Vagina (tissue), 2 donors: Measurements from ENCODE around the gene SCN8A. TPM values are rescaled to one million over a fixed set of nuclear protein-coding genes. Genes with fewer than 3 reads are reported as not detected.
"Not testable (repeated sequence)": the region's sequence is repeated elsewhere in the genome, so short reads cannot be mapped to it uniquely, and the experiment has no call there.

Experiments used
- DNase-seq, 2 donors: peaks; one replicate each; pipeline ENCODE4 v3.0.0-alpha.2; 2017; ENCODE audit errors: extremely low spot score in 2 of 2
- H3K27ac ChIP-seq: fragments of 200-600 bp; sonication (generic); one replicate; pipeline ENCODE4 v1.5.1; 2019
- H3K27me3 ChIP-seq: fragments of 200-600 bp; sonication (generic); one replicate; pipeline ENCODE4 v1.5.1; 2019
- H3K36me3 ChIP-seq, 2 donors: fragments of 200-600 bp; sonication (generic); one replicate each; pipeline ENCODE4 v1.5.1; 2017 to 2019
- H3K4me1 ChIP-seq: fragments of 200-600 bp; sonication (generic); one replicate; pipeline ENCODE4 v1.5.1; 2019
- H3K4me3 ChIP-seq, 2 donors: fragments of 200-600 bp; sonication (generic); 1 replicate in 1 of 2; 2 replicates in 1 of 2; pipeline ENCODE4 v1.5.1; 2016 to 2019
- H3K9me3 ChIP-seq: fragments of 200-600 bp; sonication (generic); one replicate; pipeline ENCODE4 v1.5.1; 2019
- CTCF ChIP-seq, 3 experiments: fragments of 450-650 bp in 2 of 3; fragments of 200-600 bp in 1 of 3; sonication (generic) in 1 of 3; IDR thresholded peaks; one replicate each; pipeline ENCODE4 v1.5.1; 2017 to 2019; ENCODE audit warnings: antibody characterized with exemption in 3 of 3, mild to moderate bottlenecking in 2 of 3, moderate library complexity in 2 of 3
- POLR2A ChIP-seq, 2 donors: fragments of 450-650 bp; IDR thresholded peaks; one replicate each; pipeline ENCODE4 v1.6.1; 2017; ENCODE audit warnings: antibody characterized with exemption in 2 of 2, mild to moderate bottlenecking in 2 of 2, moderate library complexity in 2 of 2
- POLR2AphosphoS5 ChIP-seq, 2 donors: sonication (generic); formaldehyde crosslinking; IDR thresholded peaks; one replicate each; pipeline ENCODE4 v1.9.0; 2017; ENCODE audit warnings: antibody characterized with exemption in 2 of 2, mild to moderate bottlenecking in 2 of 2, low read depth in 1 of 2; ENCODE audit not compliant: insufficient read depth in 1 of 2
- intact Hi-C: fragments of 100-400 bp; cut with DNase I; formaldehyde crosslinking; loops from one replicate; pipeline ENCODE4 v1.15.1; 2023
- total RNA-seq: library from RNA; depleted of rRNA; stranded (reverse); fragments of >200 nt; gene quantifications from one replicate; pipeline ENCODE4 v1.2.3, GENCODE V29; 2016

The SCN8A gene
- total RNA-seq, 1 donor from 2014 or later: 3.7 TPM

- no peaks in the 10 kb centered on the region for H3K36me3 ChIP-seq
- H3K4me3 ChIP-seq: no peak overlapping the region
- no peaks in the 10 kb centered on the region for H3K27me3 ChIP-seq
- TF ChIP-seq CTCF (IDR thresholded peaks at IDR 0.05) (no peak), POLR2A (IDR thresholded peaks at IDR 0.05) (no peak), POLR2AphosphoS5 (IDR thresholded peaks at IDR 0.05; ENCODE audit: insufficient read depth in 1 of 2, low read depth in 1 of 2) (no peak)
- H3K4me1 ChIP-seq: no peaks in the 10 kb centered on the region
- intact Hi-C loops: no loop called here
- no peaks in the 10 kb centered on the region for H3K9me3 ChIP-seq
- no peak for DNase-seq
- no peak overlapping the region for H3K27ac ChIP-seq
Observed at GRCh38 chr12:51788876-51789275, 197.8 kb downstream of the SCN8A start.

GRCh38 chr12:51792417-51792816 lies 201.4 kb downstream of the SCN8A start:
- intact Hi-C loops: no loop called here
- Histone ChIP-seq H3K4me1 (no peaks in the 10 kb centered on the region), H3K4me3 (no peak overlapping the region), H3K9me3 (no peaks in the 10 kb centered on the region), H3K36me3 (no peaks in the 10 kb centered on the region), H3K27me3 (no peaks in the 10 kb centered on the region), H3K27ac (no peak overlapping the region)
- no peak for DNase-seq
- no peak for TF ChIP-seq POLR2A (IDR thresholded peaks at IDR 0.05)
- TF ChIP-seq CTCF (IDR thresholded peaks at IDR 0.05): no peak
- TF ChIP-seq POLR2AphosphoS5 (IDR thresholded peaks at IDR 0.05; ENCODE audit: insufficient read depth in 1 of 2, low read depth in 1 of 2): no peak

GRCh38 chr12:51793201-51793600 lies 202.2 kb downstream of the SCN8A start:
- no peaks in the 10 kb centered on the region for H3K27me3 ChIP-seq
- intact Hi-C loops: no loop called here
- no peaks in the 10 kb centered on the region for H3K4me1 ChIP-seq
- no peak for DNase-seq
- no peak overlapping the region for H3K4me3 ChIP-seq
- H3K36me3 ChIP-seq: no peaks in the 10 kb centered on the region
- TF ChIP-seq POLR2AphosphoS5 (IDR thresholded peaks at IDR 0.05; ENCODE audit: insufficient read depth in 1 of 2, low read depth in 1 of 2): no peak
- no peak for TF ChIP-seq POLR2A (IDR thresholded peaks at IDR 0.05)
- no peak for TF ChIP-seq CTCF (IDR thresholded peaks at IDR 0.05)
- no peak overlapping the region for H3K27ac ChIP-seq
- no peaks in the 10 kb centered on the region for H3K9me3 ChIP-seq

GRCh38 chr12:51797301-51797700 lies 206.3 kb downstream of the SCN8A start:
- no peak overlapping the region for H3K4me3 ChIP-seq
- no peaks in the 10 kb centered on the region for H3K27me3 ChIP-seq
- H3K27ac ChIP-seq: no peak overlapping the region
- no peak for DNase-seq
- intact Hi-C loops: no loop called here
- H3K9me3 ChIP-seq: no peaks in the 10 kb centered on the region
- no peaks in the 10 kb centered on the region for H3K4me1 ChIP-seq
- TF ChIP-seq CTCF (IDR thresholded peaks at IDR 0.05): no peak
- no peak for TF ChIP-seq POLR2A (IDR thresholded peaks at IDR 0.05)
- TF ChIP-seq POLR2AphosphoS5 (IDR thresholded peaks at IDR 0.05; ENCODE audit: insufficient read depth in 1 of 2, low read depth in 1 of 2): no peak
- H3K36me3 ChIP-seq: no peaks in the 10 kb centered on the region

GRCh38 chr12:51798051-51798450 lies 207.0 kb downstream of the SCN8A start:
- H3K36me3 ChIP-seq, H3K4me3 ChIP-seq, DNase-seq, H3K4me1 ChIP-seq, intact Hi-C loops, H3K27me3 ChIP-seq, H3K27ac ChIP-seq, H3K9me3 ChIP-seq: not testable (repeated sequence)

- Histone ChIP-seq H3K4me3 (no peak overlapping the region), H3K36me3 (no peaks in the 10 kb centered on the region), H3K9me3 (no peaks in the 10 kb centered on the region), H3K4me1 (no peaks in the 10 kb centered on the region), H3K27ac (no peak overlapping the region), H3K27me3 (no peaks in the 10 kb centered on the region)
- TF ChIP-seq CTCF (IDR thresholded peaks at IDR 0.05) (no peak), POLR2AphosphoS5 (IDR thresholded peaks at IDR 0.05; ENCODE audit: insufficient read depth in 1 of 2, low read depth in 1 of 2) (no peak), POLR2A (IDR thresholded peaks at IDR 0.05) (no peak)
- no peak for DNase-seq
- intact Hi-C loops: no loop called here
Observed at GRCh38 chr12:51798501-51798900, 207.5 kb downstream of the SCN8A start.
